Measurements from ENCODE around the gene MTHFD1L.

DNA sequence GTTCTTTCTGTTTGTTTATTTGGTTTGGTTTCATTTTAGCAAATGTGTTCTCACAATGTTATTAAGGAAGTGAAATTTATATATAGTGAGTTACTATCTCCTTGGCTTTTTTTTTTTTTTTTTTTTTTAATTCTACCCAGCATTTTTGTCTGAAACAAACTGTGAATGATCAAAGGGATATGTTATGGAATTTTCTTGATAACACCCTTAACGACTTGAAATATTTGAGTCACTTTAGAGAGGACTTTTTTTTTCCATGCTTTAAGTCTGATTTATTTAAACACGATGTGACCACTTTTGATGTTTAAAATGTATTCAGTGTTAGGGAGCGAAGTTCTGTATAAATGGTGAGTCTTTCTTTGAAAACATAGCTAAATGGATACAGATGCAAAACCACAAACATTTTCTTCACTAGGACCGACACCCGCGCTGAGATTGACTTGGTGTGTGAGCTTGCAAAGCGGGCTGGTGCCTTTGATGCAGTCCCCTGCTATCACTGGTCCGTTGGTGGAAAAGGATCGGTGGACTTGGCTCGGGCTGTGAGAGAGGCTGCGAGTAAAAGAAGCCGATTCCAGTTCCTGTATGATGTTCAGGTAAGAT lies 149.7 kb downstream of the MTHFD1L start:
- TF ChIP-seq, protein P1, sequence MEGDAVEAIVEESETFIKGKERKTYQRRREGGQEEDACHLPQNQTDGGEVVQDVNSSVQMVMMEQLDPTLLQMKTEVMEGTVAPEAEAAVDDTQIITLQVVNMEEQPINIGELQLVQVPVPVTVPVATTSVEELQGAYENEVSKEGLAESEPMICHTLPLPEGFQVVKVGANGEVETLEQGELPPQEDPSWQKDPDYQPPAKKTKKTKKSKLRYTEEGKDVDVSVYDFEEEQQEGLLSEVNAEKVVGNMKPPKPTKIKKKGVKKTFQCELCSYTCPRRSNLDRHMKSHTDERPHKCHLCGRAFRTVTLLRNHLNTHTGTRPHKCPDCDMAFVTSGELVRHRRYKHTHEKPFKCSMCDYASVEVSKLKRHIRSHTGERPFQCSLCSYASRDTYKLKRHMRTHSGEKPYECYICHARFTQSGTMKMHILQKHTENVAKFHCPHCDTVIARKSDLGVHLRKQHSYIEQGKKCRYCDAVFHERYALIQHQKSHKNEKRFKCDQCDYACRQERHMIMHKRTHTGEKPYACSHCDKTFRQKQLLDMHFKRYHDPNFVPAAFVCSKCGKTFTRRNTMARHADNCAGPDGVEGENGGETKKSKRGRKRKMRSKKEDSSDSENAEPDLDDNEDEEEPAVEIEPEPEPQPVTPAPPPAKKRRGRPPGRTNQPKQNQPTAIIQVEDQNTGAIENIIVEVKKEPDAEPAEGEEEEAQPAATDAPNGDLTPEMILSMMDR (IDR thresholded peaks at IDR 0.05; ENCODE audit: extremely low read depth in 1 of 2, insufficient read depth in 1 of 2, low read depth in 1 of 2, low read length in 2 of 2) = no peak
- TF ChIP-seq EZH2 (IDR thresholded peaks at IDR 0.05; ENCODE audit: borderline replicate concordance, low read depth, low read length, severe bottlenecking) = no peak
